Amniotic epithelial cell (primary cell): ENCODE results near the gene GRIK4.
"Not testable (repeated sequence)": the region's sequence is repeated elsewhere in the genome, so short reads cannot be mapped to it uniquely, and the experiment has no call there.

Source experiments
- DNase-seq: peaks from one replicate; pipeline ENCODE4 v3.0.0-alpha.2; 2010; ENCODE audit warnings: low read depth

GRIK4 gene

GRCh38 chr11:120746376-120746775 lies 234.8 kb downstream of the GRIK4 start:
- DNase-seq, result no peak

- DNase-seq, result no peak
Observed at GRCh38 chr11:120746836-120747609, 235.5 kb downstream of the GRIK4 start.

- DNase-seq, result no peak
Observed at GRCh38 chr11:120747850-120748814, 236.6 kb downstream of the GRIK4 start.

GRCh38 chr11:120749395-120749794 lies 237.8 kb downstream of the GRIK4 start:
- DNase-seq, result no peak

GRCh38 chr11:120750647-120751549 lies 239.3 kb downstream of the GRIK4 start:
- DNase-seq, result no peak

GRCh38 chr11:120751550-120751949 lies 240.0 kb downstream of the GRIK4 start:
- no peak for DNase-seq

GRCh38 chr11:120752668-120753067 lies 241.1 kb downstream of the GRIK4 start:
- no peak for DNase-seq

- no peak for DNase-seq
Observed at GRCh38 chr11:120756931-120757330, 245.4 kb downstream of the GRIK4 start.

- no peak for DNase-seq
Observed at GRCh38 chr11:120759046-120759445, 247.5 kb downstream of the GRIK4 start.

- not testable (repeated sequence) for DNase-seq
Observed at GRCh38 chr11:120765710-120766109, 254.2 kb downstream of the GRIK4 start.

GRCh38 chr11:120766318-120766717 lies 254.8 kb downstream of the GRIK4 start:
- no peak for DNase-seq

GRCh38 chr11:120768949-120769348 lies 257.4 kb downstream of the GRIK4 start:
- no peak for DNase-seq

GRCh38 chr11:120769906-120770305 lies 258.4 kb downstream of the GRIK4 start:
- DNase-seq, result no peak

GRCh38 chr11:120771551-120772060 lies 260.1 kb downstream of the GRIK4 start:
- no peak for DNase-seq

- DNase-seq, result no peak
Observed at GRCh38 chr11:120773501-120774031, 262.0 kb downstream of the GRIK4 start.

- no peak for DNase-seq
Observed at GRCh38 chr11:120774591-120775386, 263.2 kb downstream of the GRIK4 start.

- no peak for DNase-seq
Observed at GRCh38 chr11:120775986-120776951, 264.7 kb downstream of the GRIK4 start.

- DNase-seq, result no peak
Observed at GRCh38 chr11:120778685-120779490, 267.3 kb downstream of the GRIK4 start.
